ENCODE results near the gene CASZ1. TPM values are rescaled to one million over a fixed set of nuclear protein-coding genes. Genes with fewer than 3 reads are reported as not detected.

CASZ1 gene
- total RNA-seq, 2 donors from 2014 or later, result 1.6 to 1.8 TPM

DNA sequence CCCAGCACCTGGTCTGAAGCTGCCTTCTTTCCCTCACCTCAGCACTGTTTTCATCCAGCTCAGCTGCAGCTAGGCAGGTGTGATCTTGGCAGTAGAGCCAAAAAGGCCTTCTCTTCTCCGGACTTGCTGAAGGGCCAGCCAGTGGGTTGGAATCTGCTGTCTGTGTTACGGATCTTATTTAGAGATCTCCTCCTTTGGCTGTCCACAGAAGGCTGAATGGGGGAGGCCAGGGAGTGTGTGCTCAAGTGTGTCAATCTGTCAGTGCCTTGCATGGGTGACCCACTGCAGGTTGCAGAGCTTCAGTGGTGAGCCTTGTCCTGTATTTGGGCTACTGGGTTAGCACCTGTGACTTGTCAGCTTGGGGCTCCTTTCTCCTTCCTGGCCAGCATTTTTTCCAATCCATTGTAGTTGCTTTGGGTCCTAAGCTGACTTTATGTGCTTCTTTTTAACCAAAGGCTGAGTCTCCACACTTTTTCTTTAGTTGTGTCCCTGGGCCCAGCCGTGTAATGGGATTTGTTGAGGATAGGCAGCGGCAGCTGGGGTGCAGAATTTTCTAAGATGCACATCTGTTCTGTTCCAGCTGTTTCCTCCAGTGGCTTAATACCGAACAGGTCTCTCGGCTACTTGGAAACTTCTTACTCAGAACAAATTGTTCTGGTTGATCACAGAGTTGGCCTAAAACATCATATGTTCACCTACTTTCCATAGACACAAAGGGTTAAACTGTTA, 194.9 kb downstream of the CASZ1 start:
- Mint-ChIP-seq H3K27ac (no peak overlapping the region), H3K9me3 (no peaks in the 10 kb centered on the region), H3K36me3 (no peaks in the 10 kb centered on the region)
- no peak for ATAC-seq
- no peak for DNase-seq (ENCODE audit: low spot score in 2 of 2)

DNA sequence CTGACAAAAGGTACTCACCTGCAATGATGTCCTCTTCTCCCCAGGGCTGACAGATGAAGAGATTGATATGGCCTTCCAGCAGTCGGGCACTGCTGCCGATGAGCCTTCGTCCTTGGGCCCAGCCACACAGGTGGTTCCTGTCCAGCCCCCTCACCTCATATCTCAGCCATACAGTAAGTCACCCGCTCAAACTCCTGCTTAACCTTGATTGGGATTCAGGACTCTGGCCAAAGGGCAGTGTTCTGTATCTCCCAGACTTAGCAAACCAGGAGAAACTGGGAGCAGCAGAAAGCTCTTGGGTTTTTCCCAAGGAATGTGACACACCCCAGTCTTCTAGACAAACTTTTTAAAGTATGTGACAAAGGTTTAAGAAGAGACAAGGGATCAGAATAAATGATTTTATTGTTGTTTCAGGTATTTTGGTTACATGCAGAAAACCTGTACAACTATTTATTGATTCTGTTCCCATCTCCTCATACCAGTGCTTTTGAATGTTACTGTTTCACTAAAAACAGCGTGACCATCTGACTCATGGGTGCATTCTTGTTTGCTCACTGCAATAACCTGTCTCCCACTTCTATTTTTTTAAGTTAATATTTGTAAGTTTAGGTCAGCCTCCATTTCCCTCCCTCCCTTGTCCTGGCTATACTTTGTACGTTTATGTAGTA, 197.1 kb downstream of the CASZ1 start:
- H3K36me3 Mint-ChIP-seq, result no peaks in the 10 kb centered on the region
- no peak for DNase-seq (ENCODE audit: low spot score in 2 of 2)
- H3K27ac Mint-ChIP-seq, result no peak overlapping the region
- no peaks in the 10 kb centered on the region for H3K9me3 Mint-ChIP-seq
- ATAC-seq, result no peak

DNA sequence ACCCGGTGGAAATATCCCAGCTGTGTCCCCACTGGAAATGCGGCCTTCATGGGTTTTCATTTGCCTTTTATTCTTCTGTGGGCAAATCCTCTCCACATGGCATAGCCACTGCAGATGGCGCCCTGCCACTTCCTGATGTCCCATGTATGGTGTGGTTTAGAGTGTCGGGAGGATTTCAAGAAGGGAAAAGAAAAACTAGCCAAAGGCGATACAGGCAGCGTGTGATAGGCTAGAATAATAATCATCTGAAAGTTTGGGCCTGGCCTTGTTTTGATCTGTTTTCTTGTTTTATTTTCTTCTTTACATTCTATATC, 198.1 kb downstream of the CASZ1 start:
- ATAC-seq (no peak), DNase-seq (ENCODE audit: low spot score in 2 of 2) (no peak)
- Mint-ChIP-seq H3K9me3 (no peaks in the 10 kb centered on the region), H3K27ac (no peak overlapping the region), H3K36me3 (no peaks in the 10 kb centered on the region)

DNA sequence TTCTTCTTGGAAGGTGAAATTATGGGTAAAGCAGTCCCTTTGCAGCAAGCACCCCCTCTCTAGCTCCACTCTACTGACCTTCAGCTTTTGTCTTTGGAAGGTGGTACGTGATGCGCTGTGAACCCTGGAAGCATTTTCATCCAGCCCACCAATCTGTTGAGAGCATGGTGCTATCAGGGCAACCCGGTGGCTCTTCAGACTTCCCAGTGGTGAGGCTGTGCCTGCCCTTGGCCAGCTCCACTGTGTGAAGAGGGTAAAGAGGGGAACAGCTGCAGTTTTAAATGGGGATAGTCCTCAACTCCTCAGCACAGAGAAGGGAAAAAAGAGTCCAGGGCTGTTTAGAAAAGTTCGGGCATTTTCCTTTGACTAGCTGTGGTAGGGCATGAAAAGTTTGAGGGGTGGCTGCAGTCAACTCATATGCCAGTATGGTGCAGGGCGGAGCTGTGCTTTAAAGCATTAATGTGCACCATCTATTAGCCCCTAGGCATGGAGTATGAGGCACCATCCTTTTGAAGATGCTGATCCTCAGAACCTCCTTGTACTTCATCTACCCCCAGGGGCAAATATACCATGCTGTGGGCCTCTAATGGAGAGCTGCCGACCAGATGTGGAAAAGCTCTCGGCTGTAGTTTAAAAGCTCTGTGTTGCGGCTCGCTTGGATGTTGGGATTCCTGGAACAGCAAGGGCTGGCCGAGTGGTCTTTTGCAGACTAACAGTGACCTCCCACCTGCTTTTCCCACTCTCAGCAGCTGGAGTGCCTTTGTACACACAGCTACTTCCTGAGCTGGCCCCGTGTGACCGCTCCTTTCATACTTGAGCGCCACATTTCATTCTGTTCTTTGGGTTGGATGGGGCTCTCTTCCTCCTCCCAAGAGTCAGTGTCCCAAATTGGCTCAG, 198.7 kb downstream of the CASZ1 start:
- no peaks in the 10 kb centered on the region for H3K36me3 Mint-ChIP-seq
- H3K9me3 Mint-ChIP-seq, result no peaks in the 10 kb centered on the region
- ATAC-seq, result no peak
- H3K27ac Mint-ChIP-seq, result no peak overlapping the region
- DNase-seq (ENCODE audit: low spot score in 2 of 2), result no peak

DNA sequence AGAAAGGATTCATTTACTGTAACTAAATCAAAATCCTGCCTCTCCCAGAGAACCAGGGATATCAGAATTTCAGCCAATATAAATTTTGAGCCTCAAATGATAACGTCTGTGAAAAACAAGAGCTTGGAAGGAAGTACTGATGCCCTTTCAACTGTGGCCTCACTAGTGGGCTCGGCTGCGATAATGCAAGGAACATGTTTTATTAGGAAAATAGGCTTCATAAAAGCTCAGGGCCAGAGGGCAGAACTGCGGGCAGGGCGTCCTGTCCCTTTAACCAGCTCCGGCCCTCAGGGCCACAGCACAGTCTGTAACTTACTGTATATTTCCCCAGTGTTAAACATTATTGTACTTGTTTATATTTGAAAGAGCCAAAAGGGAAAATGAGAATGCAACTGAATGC, 199.7 kb downstream of the CASZ1 start:
- H3K36me3 Mint-ChIP-seq, result no peaks in the 10 kb centered on the region
- ATAC-seq (no peak), DNase-seq (ENCODE audit: low spot score in 2 of 2) (no peak)
- no peaks in the 10 kb centered on the region for H3K9me3 Mint-ChIP-seq
- no peak overlapping the region for H3K27ac Mint-ChIP-seq

DNA sequence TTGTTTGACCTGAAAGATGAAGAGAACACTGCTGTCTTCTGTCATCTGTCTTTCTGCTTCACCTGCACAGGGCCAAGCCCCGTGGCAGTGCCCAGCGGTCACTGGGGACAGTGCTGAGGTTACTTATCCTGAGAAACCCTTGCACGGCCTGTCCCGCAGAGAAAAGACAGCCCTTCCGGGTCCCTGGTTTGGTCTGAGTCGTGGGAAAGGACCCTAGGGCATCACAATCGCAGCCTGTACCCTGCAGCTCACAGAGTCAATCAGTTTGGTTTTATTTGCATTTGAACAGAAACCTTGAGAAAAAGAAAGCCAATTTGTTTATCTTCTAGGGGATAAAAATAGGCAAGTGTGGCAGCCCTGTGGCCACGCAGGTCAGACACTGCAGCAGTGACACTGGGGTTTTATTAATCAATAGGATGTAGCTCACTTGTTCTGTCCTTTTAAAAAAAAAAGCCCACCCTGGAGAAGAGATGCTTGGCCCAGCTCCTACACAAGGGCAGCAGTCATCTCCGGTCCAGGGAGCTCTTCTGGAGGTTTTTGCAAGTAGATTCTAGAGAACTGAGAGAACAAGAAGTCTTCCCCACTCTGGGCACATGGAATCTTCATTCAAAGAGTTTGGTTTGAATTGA, 201.7 kb downstream of the CASZ1 start:
- DNase-seq (ENCODE audit: low spot score in 2 of 2) (no peak), ATAC-seq (no peak)
- no peaks in the 10 kb centered on the region for H3K36me3 Mint-ChIP-seq
- no peak overlapping the region for H3K27ac Mint-ChIP-seq
- no peaks in the 10 kb centered on the region for H3K9me3 Mint-ChIP-seq

DNA sequence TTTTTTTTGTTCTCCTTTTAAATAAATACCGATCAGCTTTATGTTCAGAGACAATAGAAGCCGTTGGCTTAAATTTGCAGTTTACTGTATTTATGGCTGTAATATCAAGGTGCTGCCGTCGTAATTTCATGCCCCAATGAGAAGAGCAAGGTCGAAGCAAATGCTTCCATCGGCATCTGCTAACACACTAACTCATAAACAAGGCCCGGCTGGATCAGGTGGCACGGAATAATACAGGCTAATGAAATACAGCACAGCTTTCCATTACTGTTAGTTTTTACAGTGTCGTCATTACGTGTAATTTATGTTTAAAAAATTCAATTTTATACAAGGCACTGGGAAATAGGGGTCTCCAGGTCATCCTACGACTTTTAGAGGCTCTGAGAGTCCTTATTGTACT, 202.7 kb downstream of the CASZ1 start:
- ATAC-seq (no peak), DNase-seq (ENCODE audit: low spot score in 2 of 2) (no peak)
- no peaks in the 10 kb centered on the region for H3K9me3 Mint-ChIP-seq
- no peaks in the 10 kb centered on the region for H3K36me3 Mint-ChIP-seq
- no peak overlapping the region for H3K27ac Mint-ChIP-seq

DNA sequence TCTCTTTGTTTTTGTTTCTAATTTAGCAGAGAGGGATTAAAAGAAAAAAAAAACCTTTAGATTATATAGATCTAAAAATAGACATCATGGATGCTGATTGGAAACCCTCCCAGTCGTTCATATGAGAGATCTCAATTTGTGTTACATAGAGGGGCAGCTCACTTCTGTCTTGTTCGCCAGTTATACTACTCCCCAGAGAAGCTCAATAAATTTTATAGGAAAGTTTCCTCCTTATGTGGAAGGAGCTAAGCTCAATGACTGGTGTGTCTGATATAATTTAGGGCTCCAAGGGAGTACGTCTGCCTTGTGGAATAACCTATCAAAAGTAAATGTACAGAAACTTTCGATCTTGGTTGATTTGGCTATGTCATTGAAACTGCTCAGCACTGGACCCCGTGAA, 204.1 kb downstream of the CASZ1 start:
- Mint-ChIP-seq H3K27ac (no peak overlapping the region), H3K9me3 (no peaks in the 10 kb centered on the region), H3K36me3 (no peaks in the 10 kb centered on the region)
- ATAC-seq (no peak), DNase-seq (ENCODE audit: low spot score in 2 of 2) (no peak)

DNA sequence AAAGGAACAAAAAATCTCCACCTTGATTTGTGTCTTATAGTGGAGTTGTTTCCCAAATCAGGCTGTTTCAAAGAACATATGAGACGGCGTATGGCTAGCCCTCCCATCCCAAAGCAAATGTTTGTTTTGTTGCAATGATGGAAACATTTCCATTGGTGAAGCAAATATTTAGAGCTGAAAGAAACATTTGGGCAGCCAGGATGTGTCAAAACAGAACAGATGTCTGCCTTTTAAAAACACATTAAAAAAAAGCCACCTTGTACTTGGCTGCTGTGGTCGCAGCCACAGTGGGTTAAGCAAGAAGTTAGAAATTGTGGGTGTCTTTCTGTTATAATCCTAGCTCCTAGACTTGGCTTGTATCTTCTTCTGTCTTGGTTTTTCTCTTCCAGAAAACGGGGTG, 205.4 kb downstream of the CASZ1 start:
- no peaks in the 10 kb centered on the region for H3K9me3 Mint-ChIP-seq
- ATAC-seq (no peak), DNase-seq (ENCODE audit: low spot score in 2 of 2) (no peak)
- no peak overlapping the region for H3K27ac Mint-ChIP-seq
- H3K36me3 Mint-ChIP-seq, result no peaks in the 10 kb centered on the region

DNA sequence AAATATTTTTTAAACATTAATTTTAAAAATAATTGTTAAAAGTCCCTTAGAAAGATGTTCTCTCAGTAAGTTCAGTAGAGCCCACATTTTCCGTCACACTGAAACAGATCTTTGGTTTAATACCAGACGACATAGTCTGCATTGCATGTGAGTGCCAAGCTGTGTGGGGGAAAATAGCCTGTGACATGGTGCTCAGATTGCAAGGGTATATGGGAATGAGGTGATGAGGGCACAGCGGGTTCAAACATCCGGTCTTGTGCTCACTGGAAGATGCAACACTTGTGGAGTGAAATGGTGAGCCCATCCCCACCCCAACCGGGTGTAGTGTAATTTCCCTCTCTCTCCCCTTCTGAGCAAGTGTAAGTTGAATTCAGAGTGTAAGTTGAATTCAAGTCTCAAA, 207.4 kb downstream of the CASZ1 start:
- no peaks in the 10 kb centered on the region for H3K36me3 Mint-ChIP-seq
- no peak for ATAC-seq
- H3K27ac Mint-ChIP-seq, result no peak overlapping the region
- no peaks in the 10 kb centered on the region for H3K9me3 Mint-ChIP-seq
- DNase-seq (ENCODE audit: low spot score in 2 of 2), result no peak

DNA sequence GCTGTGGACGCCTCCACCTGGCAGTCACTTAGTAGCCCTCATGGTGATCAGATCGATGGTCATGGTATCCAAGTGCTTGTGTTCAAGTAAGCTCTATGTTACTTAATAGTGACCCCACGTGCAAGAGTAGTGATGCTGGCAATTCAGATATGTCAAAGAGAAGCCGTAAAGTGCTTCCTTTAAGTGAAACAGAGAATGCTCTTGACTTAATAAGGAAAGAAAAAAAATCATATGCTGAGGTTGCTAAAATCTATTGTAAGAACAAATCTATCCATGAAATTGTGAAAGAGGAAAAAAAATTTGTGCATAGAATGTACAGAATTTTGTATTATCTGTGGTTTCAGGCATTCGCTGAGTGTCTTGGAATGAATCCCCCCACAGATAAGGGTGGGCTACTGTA, 207.8 kb downstream of the CASZ1 start:
- DNase-seq (ENCODE audit: low spot score in 2 of 2) (no peak), ATAC-seq (no peak)
- Mint-ChIP-seq H3K36me3 (no peaks in the 10 kb centered on the region), H3K9me3 (no peaks in the 10 kb centered on the region), H3K27ac (no peak overlapping the region)

Other genes starting within 250 kb of the CASZ1 start
- gene TARDBP, start 216.0 kb upstream of the CASZ1 start, total RNA-seq, result 100 to 1,000 TPM; 132 to 168 TPM